ENCODE results near the gene CIAPIN1.

GRCh38 chr16:57391708-57392107 lies 55.5 kb downstream of the CIAPIN1 start:
- no peak for TF ChIP-seq POLR2A (IDR thresholded peaks at IDR 0.05)
- no peak for TF ChIP-seq CTCF (IDR thresholded peaks at IDR 0.05)
